Measurements from ENCODE around the gene OMD. TPM values are rescaled to one million over a fixed set of nuclear protein-coding genes. Genes with fewer than 3 reads are reported as not detected.

The OMD gene
- total RNA-seq, 1 experiment from 2014 or later = 0.14 TPM

- Mint-ChIP-seq H3K4me1 (ENCODE audit: low read depth, unreplicated experiment) (no peaks in the 10 kb centered on the region), H3K9me3 (ENCODE audit: low read depth, unreplicated experiment) (no peaks in the 10 kb centered on the region)
- intact Hi-C loops (cut with micrococcal nuclease; ENCODE audit: unreplicated experiment) = no loop called here
Observed at GRCh38 chr9:92446536-92446935, 22.3 kb upstream of the OMD start.

DNA sequence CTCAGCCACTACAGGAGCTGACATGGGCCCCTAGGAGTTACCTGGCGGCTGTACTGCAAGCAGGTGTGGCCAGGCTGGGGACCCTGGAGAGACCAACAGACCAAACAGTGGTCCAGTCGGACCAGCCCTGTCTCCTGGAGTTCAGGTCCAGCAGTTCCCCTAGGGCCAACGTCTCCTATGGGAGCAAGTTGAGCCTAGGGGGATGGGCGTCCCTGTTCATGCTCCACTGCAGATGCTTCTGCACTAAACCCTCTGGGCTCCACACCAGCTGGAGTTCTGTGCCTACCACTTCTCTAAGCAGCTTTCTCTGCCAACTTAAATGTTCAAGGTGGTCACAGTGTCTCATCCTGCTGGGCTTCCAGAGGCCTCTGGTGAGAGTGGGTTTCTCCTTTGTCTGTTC lies 20.6 kb upstream of the OMD start:
- H3K4me1 Mint-ChIP-seq (ENCODE audit: low read depth, unreplicated experiment) = no peaks in the 10 kb centered on the region
- CTCF ChIA-PET = no interaction called here
- no peak overlapping the region for H3K4me3 Mint-ChIP-seq (ENCODE audit: low read depth, unreplicated experiment)
- TF ChIP-seq, protein P1, sequence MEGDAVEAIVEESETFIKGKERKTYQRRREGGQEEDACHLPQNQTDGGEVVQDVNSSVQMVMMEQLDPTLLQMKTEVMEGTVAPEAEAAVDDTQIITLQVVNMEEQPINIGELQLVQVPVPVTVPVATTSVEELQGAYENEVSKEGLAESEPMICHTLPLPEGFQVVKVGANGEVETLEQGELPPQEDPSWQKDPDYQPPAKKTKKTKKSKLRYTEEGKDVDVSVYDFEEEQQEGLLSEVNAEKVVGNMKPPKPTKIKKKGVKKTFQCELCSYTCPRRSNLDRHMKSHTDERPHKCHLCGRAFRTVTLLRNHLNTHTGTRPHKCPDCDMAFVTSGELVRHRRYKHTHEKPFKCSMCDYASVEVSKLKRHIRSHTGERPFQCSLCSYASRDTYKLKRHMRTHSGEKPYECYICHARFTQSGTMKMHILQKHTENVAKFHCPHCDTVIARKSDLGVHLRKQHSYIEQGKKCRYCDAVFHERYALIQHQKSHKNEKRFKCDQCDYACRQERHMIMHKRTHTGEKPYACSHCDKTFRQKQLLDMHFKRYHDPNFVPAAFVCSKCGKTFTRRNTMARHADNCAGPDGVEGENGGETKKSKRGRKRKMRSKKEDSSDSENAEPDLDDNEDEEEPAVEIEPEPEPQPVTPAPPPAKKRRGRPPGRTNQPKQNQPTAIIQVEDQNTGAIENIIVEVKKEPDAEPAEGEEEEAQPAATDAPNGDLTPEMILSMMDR (IDR thresholded peaks at IDR 0.05; ENCODE audit: unreplicated experiment) = no peak
- H3K27me3 Mint-ChIP-seq (ENCODE audit: unreplicated experiment) = no peaks in the 10 kb centered on the region
- H3K27ac Mint-ChIP-seq (ENCODE audit: unreplicated experiment) = no peak overlapping the region
- H3K9me3 Mint-ChIP-seq (ENCODE audit: low read depth, unreplicated experiment) = no peaks in the 10 kb centered on the region
- H3K36me3 Mint-ChIP-seq (ENCODE audit: insufficient read depth, unreplicated experiment) = no peaks in the 10 kb centered on the region
- intact Hi-C loops (cut with micrococcal nuclease; ENCODE audit: unreplicated experiment) = no loop called here
- no TSS peak for BruUV-seq (replicated peaks)
- DNase-seq = no peak

More at GRCh38 chr9:92446536-92446935, 22.3 kb upstream of the OMD start:
- no peaks in the 10 kb centered on the region for H3K27me3 Mint-ChIP-seq (ENCODE audit: unreplicated experiment)
- no TSS peak for BruUV-seq (replicated peaks)
- no peak overlapping the region for H3K27ac Mint-ChIP-seq (ENCODE audit: unreplicated experiment)
- H3K4me3 Mint-ChIP-seq (ENCODE audit: low read depth, unreplicated experiment) = no peak overlapping the region
- CTCF ChIA-PET = interaction anchor here (0.7 kb wide), 1 partner anchor 327 kb away, joined by 3 read pairs; no protein-coding TSS in a partner anchor
- no peaks in the 10 kb centered on the region for H3K36me3 Mint-ChIP-seq (ENCODE audit: insufficient read depth, unreplicated experiment)
- TF ChIP-seq, protein P1 (IDR thresholded peaks at IDR 0.05; ENCODE audit: unreplicated experiment) = no peak
- no peak for DNase-seq

DNA sequence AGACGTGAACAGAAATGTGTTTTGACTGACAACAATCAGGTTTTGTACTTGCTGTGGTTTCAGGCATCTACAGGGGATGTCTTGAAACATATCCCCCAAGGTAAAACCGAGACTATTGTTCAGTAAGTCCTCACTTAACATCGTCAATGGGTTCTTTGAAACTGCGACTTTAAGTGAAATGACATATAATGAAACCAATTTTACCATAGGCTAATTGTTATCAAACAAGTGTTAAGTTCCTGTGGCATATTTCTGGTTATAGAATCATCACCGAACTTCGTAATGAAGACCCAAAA lies 16.4 kb upstream of the OMD start:
- H3K36me3 Mint-ChIP-seq (ENCODE audit: insufficient read depth, unreplicated experiment) = no peaks in the 10 kb centered on the region
- TF ChIP-seq, protein P1 (IDR thresholded peaks at IDR 0.05; ENCODE audit: unreplicated experiment) = no peak
- H3K27ac Mint-ChIP-seq (ENCODE audit: unreplicated experiment) = no peak overlapping the region
- intact Hi-C loops (cut with micrococcal nuclease; ENCODE audit: unreplicated experiment) = no loop called here
- no peaks in the 10 kb centered on the region for H3K9me3 Mint-ChIP-seq (ENCODE audit: low read depth, unreplicated experiment)
- no peak for DNase-seq
- CTCF ChIA-PET = no interaction called here
- BruUV-seq (replicated peaks) = no TSS peak
- H3K4me1 Mint-ChIP-seq (ENCODE audit: low read depth, unreplicated experiment) = no peaks in the 10 kb centered on the region
- no peaks in the 10 kb centered on the region for H3K27me3 Mint-ChIP-seq (ENCODE audit: unreplicated experiment)
- no peak overlapping the region for H3K4me3 Mint-ChIP-seq (ENCODE audit: low read depth, unreplicated experiment)

GRCh38 chr9:92439921-92440750 lies 15.9 kb upstream of the OMD start:
- BruUV-seq (replicated peaks) = no TSS peak
- Mint-ChIP-seq H3K4me1 (ENCODE audit: low read depth, unreplicated experiment) (no peaks in the 10 kb centered on the region), H3K4me3 (ENCODE audit: low read depth, unreplicated experiment) (no peak overlapping the region), H3K27ac (ENCODE audit: unreplicated experiment) (no peak overlapping the region), H3K27me3 (ENCODE audit: unreplicated experiment) (no peaks in the 10 kb centered on the region), H3K36me3 (ENCODE audit: insufficient read depth, unreplicated experiment) (no peaks in the 10 kb centered on the region), H3K9me3 (ENCODE audit: low read depth, unreplicated experiment) (no peaks in the 10 kb centered on the region)
- CTCF ChIA-PET = no interaction called here
- DNase-seq = no peak
- TF ChIP-seq, protein P1 (IDR thresholded peaks at IDR 0.05; ENCODE audit: unreplicated experiment) = no peak
- intact Hi-C loops (cut with micrococcal nuclease; ENCODE audit: unreplicated experiment) = loop anchor here (10.0 kb wide), 1 partner anchor 115 kb away; the partner anchor contains the start of genes CENPP and NOL8

Data from Calu3 (cell line).